ENCODE data around the gene TOP2A.

DNA sequence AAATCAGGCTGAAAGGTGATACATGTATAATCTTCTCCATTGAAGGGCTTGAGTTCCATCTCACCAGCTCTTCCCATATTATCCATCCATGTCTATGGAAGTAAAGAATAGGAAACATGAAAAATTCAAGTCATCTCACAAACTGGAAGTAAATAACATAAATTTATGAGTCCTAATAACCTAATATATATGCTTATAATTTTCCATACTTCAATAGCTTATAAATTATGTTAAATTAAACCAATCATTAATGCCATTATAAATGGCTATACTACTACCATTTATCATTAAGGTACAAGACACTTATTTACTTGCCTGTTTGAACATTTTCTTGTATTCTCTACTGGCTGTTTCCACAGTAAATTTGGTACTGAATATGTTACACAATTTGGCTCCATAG is 4.8 kb downstream of the TOP2A start:
- TF ChIP-seq CTCF (IDR thresholded peaks at IDR 0.05; ENCODE audit: borderline replicate concordance, extremely low read depth, low read length, poor library complexity, severe bottlenecking) (no peak), EZH2 (IDR thresholded peaks at IDR 0.05; ENCODE audit: borderline replicate concordance, low read depth, low read length, severe bottlenecking) (no peak)

Data from DND-41 (cell line).